ENCODE measurements around the gene TMEM132D.

Gene TMEM132D

DNA sequence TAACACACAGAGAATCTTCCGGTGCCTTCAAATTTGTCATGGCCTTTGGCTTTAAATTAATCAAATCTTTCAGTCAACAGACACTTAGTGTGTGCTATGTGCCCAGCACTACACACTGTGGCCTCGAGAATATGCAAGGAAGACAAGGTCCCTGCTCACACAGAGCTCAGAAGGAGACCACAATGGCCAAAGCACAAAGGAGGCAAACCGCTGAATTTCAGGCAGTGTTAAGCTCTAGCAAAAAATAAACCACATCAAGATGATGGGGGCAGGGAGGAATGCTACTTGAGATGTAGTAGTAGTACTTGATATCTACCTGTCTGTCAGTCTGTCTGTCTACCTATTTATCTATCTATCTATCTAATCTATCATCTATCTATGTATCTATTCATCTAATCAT, 227.9 kb downstream of the TMEM132D start:
- DNase-seq (no peak), ATAC-seq (replicated peaks) (no peak)
- H3K27me3 Mint-ChIP-seq = no peaks in the 10 kb centered on the region
- no peaks in the 10 kb centered on the region for H3K36me3 Mint-ChIP-seq (ENCODE audit: insufficient read depth)
- peaks cover 0 to 10% of the 10 kb centered on the region in 2 donors for H3K9me3 Mint-ChIP-seq
- no peaks in the 10 kb centered on the region for H3K4me1 Mint-ChIP-seq (ENCODE audit: low read depth in 2 of 2)
- no peak overlapping the region for H3K4me3 Mint-ChIP-seq
- H3K27ac Mint-ChIP-seq = no peak overlapping the region

DNA sequence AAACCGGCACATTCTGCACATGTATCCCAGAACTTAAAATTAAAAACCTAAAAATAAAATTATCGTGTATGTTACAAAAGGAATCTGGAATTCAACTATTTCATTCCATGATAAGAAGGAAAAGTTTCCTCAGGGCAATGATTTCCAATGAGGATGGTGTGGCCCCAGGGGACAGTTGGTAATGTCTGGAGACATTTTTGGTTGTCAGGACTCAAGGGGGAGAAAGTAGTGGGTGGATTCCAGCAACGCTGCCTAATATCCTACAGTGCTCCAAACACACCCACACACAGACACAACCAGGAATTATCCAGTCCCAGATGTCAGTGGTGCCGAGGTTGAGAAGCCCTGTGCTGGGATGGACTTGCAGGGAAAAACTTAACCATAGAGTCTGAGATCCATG, 228.3 kb downstream of the TMEM132D start:
- H3K27me3 Mint-ChIP-seq = no peaks in the 10 kb centered on the region
- peaks cover 0 to 10% of the 10 kb centered on the region in 2 donors for H3K9me3 Mint-ChIP-seq
- DNase-seq (no peak), ATAC-seq (replicated peaks) (no peak)
- no peak overlapping the region for H3K4me3 Mint-ChIP-seq
- no peaks in the 10 kb centered on the region for H3K36me3 Mint-ChIP-seq (ENCODE audit: insufficient read depth)
- no peaks in the 10 kb centered on the region for H3K4me1 Mint-ChIP-seq (ENCODE audit: low read depth in 2 of 2)
- H3K27ac Mint-ChIP-seq = no peak overlapping the region

DNA sequence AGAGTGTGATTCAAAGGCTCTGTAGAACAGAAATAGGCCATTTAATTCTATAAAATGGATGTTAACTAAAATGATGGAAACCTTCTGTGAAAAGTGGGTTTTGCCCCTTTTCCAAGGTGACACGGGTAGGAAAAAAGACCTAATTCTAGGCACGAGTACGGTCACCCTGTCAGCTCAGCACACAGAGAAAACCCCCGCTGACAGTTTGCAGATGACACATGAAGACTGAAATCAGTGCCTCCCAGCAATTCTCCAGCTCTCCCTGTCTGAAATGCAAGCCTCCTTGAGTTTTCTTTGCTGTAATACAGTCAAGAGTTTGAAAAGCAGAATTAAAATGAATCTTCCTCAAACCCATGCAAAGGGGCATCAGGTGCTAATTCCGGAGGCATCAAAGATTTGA, 230.0 kb downstream of the TMEM132D start:
- Mint-ChIP-seq H3K27me3 (no peaks in the 10 kb centered on the region), H3K36me3 (ENCODE audit: insufficient read depth) (no peaks in the 10 kb centered on the region), H3K4me1 (ENCODE audit: low read depth in 2 of 2) (no peaks in the 10 kb centered on the region), H3K4me3 (no peak overlapping the region), H3K27ac (no peak overlapping the region), H3K9me3 (peaks cover 0 to 10% of the 10 kb centered on the region in 2 donors)
- ATAC-seq (replicated peaks) (no peak), DNase-seq (no peak)

DNA sequence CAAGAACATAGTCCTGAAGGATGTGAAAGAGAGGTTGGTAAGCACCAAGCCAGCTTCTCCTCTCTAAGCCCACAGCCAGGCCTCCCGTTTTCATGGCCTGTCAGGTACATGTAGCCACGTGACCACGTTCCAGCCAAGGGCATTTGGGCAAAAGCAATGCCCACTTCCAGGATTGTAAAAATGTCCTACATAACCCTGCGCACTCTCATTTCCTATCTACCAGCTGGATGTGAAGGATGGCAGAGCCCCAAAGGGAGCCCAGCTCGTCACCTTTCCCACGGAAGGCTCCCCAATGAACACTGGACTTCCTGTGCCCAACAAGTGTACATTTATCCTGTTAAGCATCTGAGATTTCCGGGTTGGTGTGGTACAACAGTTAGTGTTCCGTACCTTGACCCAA, 231.7 kb downstream of the TMEM132D start:
- H3K36me3 Mint-ChIP-seq (ENCODE audit: insufficient read depth) = no peaks in the 10 kb centered on the region
- H3K4me1 Mint-ChIP-seq (ENCODE audit: low read depth in 2 of 2) = no peaks in the 10 kb centered on the region
- DNase-seq (no peak), ATAC-seq (replicated peaks) (no peak)
- no peak overlapping the region for H3K27ac Mint-ChIP-seq
- no peak overlapping the region for H3K4me3 Mint-ChIP-seq
- H3K9me3 Mint-ChIP-seq = peaks cover 0 to 10% of the 10 kb centered on the region in 2 donors
- no peaks in the 10 kb centered on the region for H3K27me3 Mint-ChIP-seq

DNA sequence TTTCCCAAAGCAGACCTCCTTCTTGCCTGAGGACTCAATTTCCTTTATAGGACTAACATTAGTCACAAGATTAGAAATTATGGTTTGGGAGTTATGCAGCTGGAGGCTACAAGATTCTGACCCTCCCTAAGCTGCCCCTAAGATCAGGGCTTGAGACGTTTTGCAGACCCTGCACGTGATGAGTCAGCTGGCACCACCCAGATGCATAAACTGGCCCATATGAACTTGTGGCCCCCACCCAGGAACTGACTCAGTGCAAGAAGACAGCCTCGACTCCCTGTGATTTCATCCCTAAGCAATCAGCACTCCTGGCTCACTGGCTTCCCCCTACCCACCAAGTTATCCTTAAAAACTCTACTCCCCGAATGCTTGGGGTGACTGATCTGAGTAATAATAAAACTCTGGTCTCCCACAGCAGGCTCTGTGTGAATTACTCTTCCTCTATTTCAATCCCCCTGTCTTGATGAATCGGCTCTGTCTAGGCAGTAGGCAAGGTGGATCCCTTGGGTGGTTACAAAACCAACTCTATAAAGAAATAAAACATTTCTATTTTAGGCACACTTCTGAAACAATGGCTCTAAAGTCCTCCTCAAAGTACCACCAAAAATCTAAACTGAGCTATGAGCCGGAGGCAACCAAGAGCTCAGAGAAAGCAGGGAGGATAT, 233.4 kb downstream of the TMEM132D start:
- Mint-ChIP-seq H3K9me3 (peaks cover 2 to 9% of the 10 kb centered on the region in 2 donors), H3K27ac (no peak overlapping the region), H3K36me3 (ENCODE audit: insufficient read depth) (no peaks in the 10 kb centered on the region), H3K4me3 (no peak overlapping the region), H3K4me1 (ENCODE audit: low read depth in 2 of 2) (no peaks in the 10 kb centered on the region), H3K27me3 (no peaks in the 10 kb centered on the region)
- no peak for ATAC-seq (replicated peaks)
- DNase-seq = no peak

DNA sequence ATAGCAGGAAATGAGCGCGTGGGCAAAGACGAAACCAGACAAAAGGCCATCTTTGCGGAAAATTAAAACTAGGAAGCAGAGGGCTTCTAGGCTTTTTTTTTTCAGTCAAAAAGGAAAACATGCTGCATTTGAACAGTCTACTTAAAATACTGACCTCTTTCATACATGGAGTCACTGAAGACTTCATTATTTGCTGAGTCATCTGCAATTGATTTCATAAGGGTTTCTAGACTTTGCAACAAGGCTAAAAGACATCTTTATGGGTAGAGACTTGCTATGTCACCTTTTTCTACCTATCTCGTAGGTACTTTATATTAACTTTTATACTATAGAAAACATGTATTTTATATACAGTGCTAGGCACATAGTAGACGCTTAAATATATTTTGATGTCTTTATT, 238.4 kb downstream of the TMEM132D start:
- Mint-ChIP-seq H3K27ac (no peak overlapping the region), H3K4me1 (ENCODE audit: low read depth in 2 of 2) (no peaks in the 10 kb centered on the region), H3K4me3 (no peak overlapping the region), H3K27me3 (no peaks in the 10 kb centered on the region), H3K36me3 (ENCODE audit: insufficient read depth) (no peaks in the 10 kb centered on the region), H3K9me3 (peaks cover 0 to 2% of the 10 kb centered on the region in 2 donors)
- ATAC-seq (replicated peaks) (no peak), DNase-seq (no peak)

DNA sequence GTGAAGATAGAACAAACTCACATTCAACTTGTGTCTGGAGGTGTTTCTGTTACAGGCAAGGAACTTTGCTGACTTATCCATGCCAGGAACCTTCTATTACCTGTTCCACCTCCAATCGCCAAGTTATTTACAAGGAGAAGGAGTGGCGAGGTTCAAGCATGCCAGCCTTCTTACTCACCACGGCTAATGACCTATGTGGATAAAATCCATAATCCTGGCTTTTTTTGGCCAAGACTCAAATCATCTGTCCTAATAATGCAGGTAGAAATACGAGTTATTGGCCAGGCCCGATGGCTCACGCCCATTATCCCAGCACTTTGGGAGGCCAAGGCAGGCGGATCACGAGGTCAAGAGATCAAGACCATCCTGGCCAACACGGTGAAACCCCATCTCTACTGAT, 241.6 kb downstream of the TMEM132D start:
- peaks cover 0 to 2% of the 10 kb centered on the region in 2 donors for H3K9me3 Mint-ChIP-seq
- H3K27me3 Mint-ChIP-seq = no peaks in the 10 kb centered on the region
- H3K27ac Mint-ChIP-seq = no peak overlapping the region
- ATAC-seq (replicated peaks) (no peak), DNase-seq (no peak)
- no peak overlapping the region for H3K4me3 Mint-ChIP-seq
- no peaks in the 10 kb centered on the region for H3K36me3 Mint-ChIP-seq (ENCODE audit: insufficient read depth)
- no peaks in the 10 kb centered on the region for H3K4me1 Mint-ChIP-seq (ENCODE audit: low read depth in 2 of 2)

DNA sequence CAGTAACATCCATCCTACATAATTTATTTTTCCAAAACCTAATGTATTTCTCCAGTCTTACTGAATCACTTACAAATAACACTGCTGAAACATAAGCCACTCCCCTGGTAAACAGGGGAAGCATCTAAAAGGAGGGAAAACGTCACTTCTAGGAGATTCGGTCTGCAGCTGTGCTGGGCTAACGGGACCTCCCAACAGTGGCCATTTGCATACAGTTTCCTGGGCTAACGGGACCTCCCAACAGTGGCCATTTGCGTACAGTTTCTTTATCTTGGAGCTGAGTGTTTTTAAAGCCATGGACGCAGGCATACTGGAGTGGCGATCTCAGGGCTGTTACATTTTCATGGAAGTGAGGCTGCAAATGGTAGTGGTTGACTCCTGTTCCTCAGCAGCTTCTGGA, 242.9 kb downstream of the TMEM132D start:
- H3K27me3 Mint-ChIP-seq = peaks cover 0 to 4% of the 10 kb centered on the region in 2 donors
- no peaks in the 10 kb centered on the region for H3K36me3 Mint-ChIP-seq (ENCODE audit: insufficient read depth)
- no peak overlapping the region for H3K4me3 Mint-ChIP-seq
- DNase-seq (no peak), ATAC-seq (replicated peaks) (no peak)
- H3K4me1 Mint-ChIP-seq (ENCODE audit: low read depth in 2 of 2) = no peaks in the 10 kb centered on the region
- peaks cover 0 to under 1% of the 10 kb centered on the region in 2 donors for H3K9me3 Mint-ChIP-seq
- H3K27ac Mint-ChIP-seq = no peak overlapping the region

DNA sequence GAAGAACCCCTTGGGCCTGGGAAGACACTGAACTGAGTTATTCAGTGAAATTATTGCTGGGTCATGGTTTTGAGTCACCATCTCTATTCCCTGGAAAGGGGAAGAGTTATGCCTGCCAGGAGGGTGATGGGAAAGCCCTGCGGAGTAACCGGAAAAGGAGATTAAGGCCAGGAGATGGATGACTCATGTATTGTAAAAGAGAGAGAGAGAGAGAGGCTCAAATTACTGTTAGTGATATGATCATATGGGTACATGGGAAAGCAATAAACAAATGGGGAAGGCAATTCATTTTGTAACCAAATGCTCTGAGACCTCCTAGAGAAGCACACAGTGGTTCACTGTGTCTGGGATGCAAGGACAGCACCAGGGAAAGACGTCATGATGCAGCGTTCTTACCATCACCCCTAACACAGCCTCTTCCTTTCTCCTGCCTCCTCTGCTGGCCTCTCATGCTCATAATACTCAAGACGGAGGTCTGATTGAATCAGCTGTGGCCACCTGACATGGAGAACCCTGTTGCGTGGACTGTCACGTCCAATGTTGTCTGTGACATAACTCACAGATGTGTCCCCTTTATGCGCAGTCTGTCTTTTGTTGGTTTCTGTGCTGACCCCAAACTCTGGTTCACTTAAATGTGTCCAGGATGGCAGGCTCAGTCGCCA, 243.7 kb downstream of the TMEM132D start:
- no peak for ATAC-seq (replicated peaks)

DNA sequence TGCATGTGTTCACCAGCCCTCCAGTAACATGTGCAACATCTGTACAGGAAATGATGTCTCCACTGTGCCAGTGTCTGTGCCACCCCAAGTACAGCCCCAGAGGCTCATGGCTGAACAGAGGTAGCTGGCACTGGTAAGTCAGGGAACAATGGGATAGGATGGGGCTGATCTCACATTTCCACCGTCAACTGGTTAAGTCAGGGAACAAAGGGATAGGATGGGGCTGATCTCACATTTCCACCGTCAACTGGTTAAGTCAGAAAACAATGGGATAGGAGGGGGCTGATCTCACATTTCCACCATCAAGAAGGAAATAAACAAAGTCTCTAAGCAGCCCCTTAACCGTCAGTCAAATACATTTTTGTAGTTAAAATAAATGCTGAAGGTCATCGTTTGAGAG, 246.6 kb downstream of the TMEM132D start:
- DNase-seq = no peak
- ATAC-seq (replicated peaks) = no peak
- H3K9me3 Mint-ChIP-seq = peaks cover 2 to 5% of the 10 kb centered on the region in 2 donors
- H3K4me3 Mint-ChIP-seq = no peak overlapping the region
- no peaks in the 10 kb centered on the region for H3K4me1 Mint-ChIP-seq (ENCODE audit: low read depth in 2 of 2)
- no peak overlapping the region for H3K27ac Mint-ChIP-seq
- no peaks in the 10 kb centered on the region for H3K36me3 Mint-ChIP-seq (ENCODE audit: insufficient read depth)
- peaks cover 0 to 8% of the 10 kb centered on the region in 2 donors for H3K27me3 Mint-ChIP-seq

More for the DNA sequence above, 243.7 kb downstream of the TMEM132D start:
- no peak for DNase-seq
- Mint-ChIP-seq H3K36me3 (ENCODE audit: insufficient read depth) (no peaks in the 10 kb centered on the region), H3K27ac (no peak overlapping the region), H3K4me1 (ENCODE audit: low read depth in 2 of 2) (no peaks in the 10 kb centered on the region), H3K4me3 (no peak overlapping the region), H3K9me3 (peaks cover 0 to 2% of the 10 kb centered on the region in 2 donors), H3K27me3 (peaks cover 0 to 8% of the 10 kb centered on the region in 2 donors)

DNA sequence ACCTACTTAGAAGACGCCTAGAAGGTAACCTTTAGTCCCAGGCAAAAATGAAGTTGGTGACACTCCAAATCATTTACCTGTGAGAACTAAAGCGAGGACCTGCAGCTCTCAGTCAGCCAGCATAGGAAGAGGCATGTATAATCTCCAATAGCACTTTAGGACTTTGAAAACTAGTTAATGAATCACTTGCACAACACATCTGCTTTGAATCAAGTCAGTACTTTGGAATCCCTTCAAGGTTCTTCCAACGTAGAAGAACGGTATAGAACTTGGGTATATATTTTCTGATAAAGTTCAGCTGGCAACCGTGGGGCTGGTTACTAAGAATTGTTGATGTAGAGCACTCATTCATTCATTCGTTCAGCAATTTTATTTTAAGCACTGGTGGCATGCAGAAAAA, 251.9 kb downstream of the TMEM132D start:
- ATAC-seq (replicated peaks) (no peak), DNase-seq (no peak)
- Mint-ChIP-seq H3K9me3 (peaks cover 2 to 12% of the 10 kb centered on the region in 2 donors), H3K36me3 (ENCODE audit: insufficient read depth) (no peaks in the 10 kb centered on the region), H3K27me3 (peaks cover 0 to 8% of the 10 kb centered on the region in 2 donors), H3K27ac (no peak overlapping the region), H3K4me3 (no peak overlapping the region), H3K4me1 (ENCODE audit: low read depth in 2 of 2) (no peaks in the 10 kb centered on the region)

DNA sequence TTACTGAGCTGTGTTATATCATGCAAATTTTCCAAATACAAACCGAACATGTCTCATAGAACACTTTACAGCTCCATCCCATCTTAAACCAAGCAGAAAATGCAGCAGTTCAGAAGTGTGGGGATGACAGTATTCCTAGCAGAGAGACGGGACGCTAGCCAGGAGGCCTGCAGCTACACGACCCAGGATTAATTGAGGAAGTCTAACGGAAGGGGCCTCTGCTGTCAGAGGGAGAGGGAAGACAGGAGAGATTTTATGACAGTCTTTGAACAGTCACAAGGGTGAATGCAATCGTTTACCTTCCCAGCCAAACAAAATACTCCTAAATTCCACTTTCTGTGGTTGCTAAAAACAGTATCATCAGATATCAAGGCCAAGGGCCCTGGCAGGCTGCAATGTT, 261.9 kb downstream of the TMEM132D start:
- Mint-ChIP-seq H3K27ac (no peak overlapping the region), H3K36me3 (ENCODE audit: insufficient read depth) (no peaks in the 10 kb centered on the region), H3K27me3 (no peaks in the 10 kb centered on the region), H3K9me3 (peaks cover 0 to 2% of the 10 kb centered on the region in 2 donors), H3K4me1 (ENCODE audit: low read depth in 2 of 2) (no peaks in the 10 kb centered on the region), H3K4me3 (no peak overlapping the region)
- DNase-seq = no peak
- ATAC-seq (replicated peaks) = no peak

DNA sequence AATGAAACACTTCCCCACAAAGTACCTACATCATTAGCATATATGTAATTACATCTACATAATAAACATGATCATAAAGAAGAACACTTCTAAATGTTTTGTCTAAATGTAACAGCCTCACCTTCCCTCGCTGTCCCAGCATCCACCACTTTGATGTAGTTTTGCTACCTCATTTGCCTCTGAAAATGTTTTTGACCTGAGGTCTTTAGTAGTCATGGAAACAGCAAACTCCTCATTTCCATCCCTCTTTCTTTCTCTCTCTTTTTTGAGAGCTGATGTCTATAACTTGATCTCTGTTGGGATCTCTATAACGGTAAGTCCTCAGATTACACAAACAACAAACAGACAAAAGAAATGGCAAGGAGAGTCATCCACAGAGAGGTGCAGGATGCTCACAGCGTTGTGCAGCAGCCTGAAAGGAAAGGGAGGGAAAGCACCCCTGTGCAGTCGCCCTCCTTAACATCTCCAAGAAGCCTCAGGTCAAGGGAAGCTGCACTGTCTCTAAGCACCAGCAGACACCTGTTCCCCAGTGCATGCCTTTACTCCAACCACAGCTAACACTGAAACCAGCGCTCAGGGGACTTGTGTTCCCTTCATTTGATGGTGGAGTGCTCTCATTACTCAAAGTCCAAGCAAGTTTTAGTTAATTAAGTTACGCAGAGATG, 268.7 kb downstream of the TMEM132D start:
- H3K4me1 Mint-ChIP-seq (ENCODE audit: low read depth in 2 of 2) = no peaks in the 10 kb centered on the region
- H3K27me3 Mint-ChIP-seq = peaks cover 0 to 7% of the 10 kb centered on the region in 2 donors
- DNase-seq (no peak), ATAC-seq (replicated peaks) (no peak)
- H3K36me3 Mint-ChIP-seq (ENCODE audit: insufficient read depth) = peaks cover 3% of the 10 kb centered on the region
- no peaks in the 10 kb centered on the region for H3K9me3 Mint-ChIP-seq
- no peak overlapping the region for H3K27ac Mint-ChIP-seq
- no peak overlapping the region for H3K4me3 Mint-ChIP-seq

DNA sequence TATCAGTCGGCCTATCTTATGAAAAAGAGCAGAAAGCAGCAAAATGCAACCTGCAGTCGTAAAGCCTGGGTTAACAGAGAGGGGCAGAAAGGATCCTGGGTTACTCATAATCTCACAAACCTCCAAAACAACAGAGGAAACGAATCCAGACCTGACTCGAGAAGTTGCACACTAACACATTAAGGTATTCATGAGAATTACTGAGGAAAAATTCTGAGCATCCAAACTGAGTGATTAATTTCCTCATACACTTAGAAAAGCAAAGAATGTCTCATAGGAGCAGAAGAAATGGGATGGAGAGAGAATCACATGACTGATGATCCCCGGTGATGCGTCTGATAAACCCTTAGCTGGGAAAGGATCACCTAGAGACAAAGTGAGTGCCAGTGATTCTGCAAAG, 272.5 kb downstream of the TMEM132D start:
- Mint-ChIP-seq H3K9me3 (no peaks in the 10 kb centered on the region), H3K4me1 (ENCODE audit: low read depth in 2 of 2) (no peaks in the 10 kb centered on the region), H3K36me3 (ENCODE audit: insufficient read depth) (peaks cover 3% of the 10 kb centered on the region), H3K4me3 (no peak overlapping the region), H3K27me3 (peaks cover 0 to 7% of the 10 kb centered on the region in 2 donors), H3K27ac (no peak overlapping the region)
- no peak for DNase-seq
- ATAC-seq (replicated peaks) = no peak
